ENCODE measurements around the gene CFTR.
"Not testable (repeated sequence)": the region's sequence is repeated elsewhere in the genome, so short reads cannot be mapped to it uniquely, and the experiment has no call there.

The CFTR gene

GRCh38 chr7:117495308-117495707 lies 15.5 kb downstream of the CFTR start:
- DNase-seq (no peak), ATAC-seq (no peak)

DNA sequence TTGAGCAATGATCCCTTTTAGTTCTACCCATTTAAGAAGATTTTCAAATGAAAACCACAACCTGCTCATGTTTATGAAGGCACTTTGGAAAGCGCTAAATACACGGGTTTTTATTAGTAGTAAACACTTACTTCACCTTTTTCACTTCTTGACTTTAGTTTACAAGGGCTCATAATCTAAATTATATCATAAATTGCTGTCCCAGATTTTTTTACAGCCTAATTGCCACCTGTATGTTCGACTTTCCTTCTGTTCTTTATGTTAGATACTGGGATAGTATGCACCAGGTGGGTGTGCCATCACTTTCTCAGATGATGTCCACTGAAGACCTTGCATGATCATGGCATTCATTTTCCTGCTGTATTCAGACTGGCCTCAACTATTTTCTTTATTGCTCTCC lies 22.5 kb downstream of the CFTR start:
- ATAC-seq (no peak), DNase-seq (no peak)

DNA sequence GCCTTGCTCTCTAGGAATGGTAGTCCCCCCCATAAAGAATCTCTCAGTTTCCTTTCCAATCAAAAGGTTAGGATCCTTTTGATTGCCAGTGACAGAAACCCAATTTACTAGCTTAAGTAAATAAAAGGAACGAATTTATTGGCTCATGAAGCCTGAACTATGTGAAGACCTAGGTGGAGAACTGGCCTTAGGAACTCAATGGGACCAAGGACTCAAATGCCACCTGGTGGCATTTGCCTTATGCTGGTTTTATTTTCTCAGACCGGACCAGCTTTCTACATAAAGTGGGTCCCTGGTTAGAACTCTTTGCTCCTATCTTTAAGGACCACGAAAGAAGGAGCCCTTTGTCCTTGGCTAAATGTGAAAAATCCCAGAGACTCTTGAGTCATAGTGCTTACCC lies 25.4 kb downstream of the CFTR start:
- ATAC-seq (no peak), DNase-seq (no peak)

DNA sequence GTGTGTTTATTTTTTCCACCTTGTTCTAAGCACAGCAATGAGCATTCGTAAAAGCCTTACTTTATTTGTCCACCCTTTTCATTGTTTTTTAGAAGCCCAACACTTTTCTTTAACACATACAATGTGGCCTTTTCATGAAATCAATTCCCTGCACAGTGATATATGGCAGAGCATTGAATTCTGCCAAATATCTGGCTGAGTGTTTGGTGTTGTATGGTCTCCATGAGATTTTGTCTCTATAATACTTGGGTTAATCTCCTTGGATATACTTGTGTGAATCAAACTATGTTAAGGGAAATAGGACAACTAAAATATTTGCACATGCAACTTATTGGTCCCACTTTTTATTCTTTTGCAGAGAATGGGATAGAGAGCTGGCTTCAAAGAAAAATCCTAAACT lies 28.9 kb downstream of the CFTR start:
- no peak for ATAC-seq
- no peak for DNase-seq

- DNase-seq, result not testable (repeated sequence)
Observed at GRCh38 chr7:117517194-117517593, 37.4 kb downstream of the CFTR start.

GRCh38 chr7:117530390-117530789 lies 50.6 kb downstream of the CFTR start:
- DNase-seq (no peak), ATAC-seq (no peak)

More at GRCh38 chr7:117517194-117517593, 37.4 kb downstream of the CFTR start:
- not testable (repeated sequence) for ATAC-seq

DNA sequence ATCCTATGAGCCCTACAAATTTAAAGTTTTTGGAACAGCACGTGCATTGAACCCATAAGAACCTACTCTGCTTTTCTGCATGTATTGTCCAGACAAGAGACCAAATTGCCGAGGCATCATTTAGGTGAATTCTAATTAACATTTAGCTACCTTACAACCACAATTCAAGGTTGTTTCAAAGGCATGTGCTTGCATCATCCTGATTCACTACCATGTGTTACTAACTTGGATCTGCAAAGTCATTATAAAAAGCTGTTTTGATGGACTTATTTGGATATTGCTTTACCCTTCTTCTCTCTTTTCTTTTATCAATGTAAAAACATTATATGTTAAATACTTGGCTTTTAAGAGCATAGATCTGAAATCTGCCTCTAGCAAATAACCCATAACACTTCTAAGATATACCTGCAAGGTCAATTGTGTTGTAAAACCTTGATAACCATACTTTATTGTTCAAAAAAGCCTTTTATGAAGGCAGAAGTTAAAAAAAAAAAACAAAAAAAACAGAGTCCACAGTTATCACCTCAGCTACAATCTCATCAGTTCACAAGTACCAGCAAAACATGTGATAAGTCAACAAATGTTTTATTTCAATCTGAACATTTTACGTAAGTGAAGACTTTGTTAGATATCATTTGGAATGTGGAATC lies 51.9 kb downstream of the CFTR start:
- DNase-seq (no peak), ATAC-seq (no peak)

DNA sequence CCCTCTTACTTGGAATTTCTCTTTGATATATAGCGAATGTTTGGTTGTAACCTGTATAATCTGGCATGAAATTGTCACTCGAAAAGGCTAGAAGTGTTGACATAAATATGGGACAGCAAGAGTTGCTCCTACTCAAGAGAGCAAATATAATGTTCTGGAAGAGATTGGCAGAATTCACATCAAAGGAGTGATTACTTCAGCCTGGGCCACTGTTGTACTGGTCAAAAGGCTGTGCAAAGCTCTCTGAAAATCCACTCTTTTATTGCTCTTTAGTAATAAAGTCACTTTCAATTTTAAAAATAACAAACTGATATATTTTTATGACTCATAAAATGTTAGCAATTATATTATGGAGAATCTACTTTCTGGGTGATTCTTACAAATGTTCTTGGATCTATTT lies 58.2 kb downstream of the CFTR start:
- ATAC-seq (no peak), DNase-seq (no peak)

GRCh38 chr7:117544061-117544460 lies 64.2 kb downstream of the CFTR start:
- DNase-seq, result no peak
- ATAC-seq, result no peak

GRCh38 chr7:117548035-117548434 lies 68.2 kb downstream of the CFTR start:
- no peak for ATAC-seq
- no peak for DNase-seq

DNA sequence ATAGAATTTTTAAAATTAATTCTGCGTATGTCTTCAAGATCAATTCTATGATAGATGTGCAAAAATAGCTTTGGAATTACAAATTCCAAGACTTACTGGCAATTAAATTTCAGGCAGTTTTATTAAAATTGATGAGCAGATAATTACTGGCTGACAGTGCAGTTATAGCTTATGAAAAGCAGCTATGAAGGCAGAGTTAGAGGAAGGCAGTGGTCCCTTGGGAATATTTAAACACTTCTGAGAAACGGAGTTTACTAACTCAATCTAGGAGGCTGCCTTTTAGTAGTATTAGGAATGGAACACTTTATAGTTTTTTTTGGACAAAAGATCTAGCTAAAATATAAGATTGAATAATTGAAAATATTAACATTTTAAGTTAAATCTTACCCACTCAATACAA lies 70.8 kb downstream of the CFTR start:
- no peak for ATAC-seq
- no peak for DNase-seq

- DNase-seq (no peak), ATAC-seq (no peak)
Observed at GRCh38 chr7:117552660-117553059, 72.8 kb downstream of the CFTR start.

DNA sequence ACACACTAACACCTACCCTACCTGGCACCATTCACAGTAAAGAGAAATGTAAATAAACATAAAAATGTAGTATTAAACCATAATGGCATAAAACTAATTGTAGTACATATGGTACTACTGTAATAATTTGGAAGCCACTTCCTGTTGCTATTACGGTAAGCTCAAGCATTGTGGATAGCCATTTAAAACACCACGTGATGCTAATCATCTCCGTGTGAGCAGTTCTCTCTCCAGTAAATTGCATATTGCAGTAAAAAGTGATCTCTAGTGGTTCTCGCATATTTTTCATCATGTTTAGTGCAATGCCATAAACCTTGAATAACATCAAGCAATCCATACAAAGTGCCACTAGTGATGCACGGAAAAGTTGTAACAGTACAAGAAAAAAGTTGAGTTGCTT lies 75.4 kb downstream of the CFTR start:
- DNase-seq, result no peak
- no peak for ATAC-seq

DNA sequence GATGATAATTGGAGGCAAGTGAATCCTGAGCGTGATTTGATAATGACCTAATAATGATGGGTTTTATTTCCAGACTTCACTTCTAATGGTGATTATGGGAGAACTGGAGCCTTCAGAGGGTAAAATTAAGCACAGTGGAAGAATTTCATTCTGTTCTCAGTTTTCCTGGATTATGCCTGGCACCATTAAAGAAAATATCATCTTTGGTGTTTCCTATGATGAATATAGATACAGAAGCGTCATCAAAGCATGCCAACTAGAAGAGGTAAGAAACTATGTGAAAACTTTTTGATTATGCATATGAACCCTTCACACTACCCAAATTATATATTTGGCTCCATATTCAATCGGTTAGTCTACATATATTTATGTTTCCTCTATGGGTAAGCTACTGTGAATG lies 79.6 kb downstream of the CFTR start:
- ATAC-seq (no peak), DNase-seq (no peak)

GRCh38 chr7:117560030-117560429 lies 80.2 kb downstream of the CFTR start:
- ATAC-seq, result no peak
- DNase-seq, result no peak

DNA sequence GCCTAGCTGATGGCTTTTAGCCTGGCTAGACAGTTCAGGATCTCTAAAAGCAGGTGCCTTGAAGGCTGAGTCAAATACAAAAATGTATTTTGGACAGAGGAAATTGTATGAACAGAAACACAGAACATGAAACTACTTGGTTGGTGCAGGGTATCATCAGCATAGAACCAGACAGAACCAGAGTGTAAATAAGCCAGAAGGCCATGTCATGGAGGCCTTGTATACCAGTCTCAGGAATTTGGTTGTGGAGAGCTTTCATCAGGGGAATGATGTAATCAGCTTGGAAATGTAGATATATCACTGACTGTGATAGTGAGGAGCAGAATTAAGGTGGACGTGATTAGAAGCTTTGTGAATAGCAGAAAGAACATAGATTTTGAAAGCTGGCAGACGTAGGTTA lies 82.9 kb downstream of the CFTR start:
- ATAC-seq, result no peak

DNA sequence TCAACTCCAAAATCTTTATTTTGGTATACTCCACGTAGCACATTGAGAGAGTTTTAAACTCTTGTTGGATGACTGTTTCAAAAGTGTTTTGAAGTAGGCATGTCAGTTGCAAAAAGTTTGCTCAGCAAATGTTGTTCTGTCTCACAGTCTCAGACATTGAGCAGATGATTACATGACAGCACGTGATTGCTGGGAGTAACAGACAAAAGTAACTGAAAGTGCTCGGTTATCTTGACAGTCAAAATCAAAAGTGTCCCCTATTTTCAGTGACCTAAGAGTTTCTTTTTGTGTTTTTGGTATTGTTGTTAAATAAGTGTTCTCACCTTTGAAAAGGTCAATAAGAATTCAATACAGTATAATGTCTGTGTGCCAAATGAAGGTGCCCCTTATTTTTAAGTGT lies 84.3 kb downstream of the CFTR start:
- DNase-seq (no peak), ATAC-seq (no peak)

More for the DNA sequence above, 82.9 kb downstream of the CFTR start:
- no peak for DNase-seq

DNA sequence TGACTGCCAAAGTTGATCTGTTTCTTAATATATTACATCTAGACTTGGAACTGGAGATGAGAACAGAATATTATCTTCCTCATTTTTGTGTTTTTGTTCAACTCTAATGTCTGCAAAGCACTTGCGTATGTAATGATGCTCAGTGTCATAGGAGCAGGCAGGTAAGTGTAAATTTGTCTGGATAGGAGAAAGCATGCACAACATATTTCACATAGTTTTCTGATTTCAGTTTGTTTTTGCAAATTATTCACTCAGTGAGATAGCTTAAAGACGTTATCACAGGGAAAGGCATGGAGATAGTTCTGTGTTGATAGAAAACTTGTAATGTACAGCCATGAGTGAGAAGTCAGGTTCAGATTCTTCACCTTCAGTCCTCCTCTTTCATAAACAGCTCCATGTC lies 84.8 kb downstream of the CFTR start:
- ATAC-seq (no peak), DNase-seq (no peak)

GRCh38 chr7:117565226-117565625 lies 85.4 kb downstream of the CFTR start:
- ATAC-seq, result no peak
- DNase-seq, result no peak

DNA sequence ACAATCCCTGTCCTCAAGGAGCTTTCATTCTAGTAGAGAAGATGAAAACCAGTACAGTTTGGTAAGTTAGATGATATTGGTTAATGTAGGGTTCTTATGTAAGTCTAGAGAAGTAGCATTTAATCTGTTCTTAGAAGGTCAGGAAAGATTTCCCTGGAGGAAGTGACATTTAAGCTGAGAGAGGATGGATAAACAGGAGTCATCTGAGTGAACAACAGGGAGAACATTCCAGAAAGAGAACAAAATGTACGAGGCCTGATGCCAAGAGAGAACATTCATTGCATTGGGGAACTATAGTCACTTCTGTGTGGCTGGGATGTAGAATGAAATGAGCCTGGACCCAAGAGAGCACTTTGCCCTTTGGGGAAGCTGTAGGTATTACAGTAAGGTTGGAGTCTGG lies 88.0 kb downstream of the CFTR start:
- DNase-seq (no peak), ATAC-seq (no peak)

- ATAC-seq, result no peak
- no peak for DNase-seq
Observed at GRCh38 chr7:117572856-117573620, 93.2 kb downstream of the CFTR start.

DNA sequence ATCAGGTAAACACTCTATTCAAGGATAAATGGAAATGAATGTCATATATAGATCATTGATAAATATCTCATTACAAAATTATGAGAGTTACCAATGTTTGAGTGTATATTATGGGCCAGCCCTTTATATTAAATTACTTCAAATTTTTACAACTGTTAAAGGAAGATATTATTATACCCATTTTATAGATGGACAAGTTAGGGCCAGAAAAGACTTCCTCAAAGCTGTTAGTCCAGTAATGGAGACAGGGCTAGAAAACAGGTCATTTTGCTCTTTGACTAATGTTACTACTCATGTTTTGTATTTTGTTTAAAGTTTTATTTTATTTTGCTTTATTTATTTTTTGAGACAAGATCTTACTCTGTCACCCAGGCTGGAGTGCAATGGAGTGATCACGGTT lies 101.6 kb downstream of the CFTR start:
- ATAC-seq, result no peak
- DNase-seq, result no peak

DNA sequence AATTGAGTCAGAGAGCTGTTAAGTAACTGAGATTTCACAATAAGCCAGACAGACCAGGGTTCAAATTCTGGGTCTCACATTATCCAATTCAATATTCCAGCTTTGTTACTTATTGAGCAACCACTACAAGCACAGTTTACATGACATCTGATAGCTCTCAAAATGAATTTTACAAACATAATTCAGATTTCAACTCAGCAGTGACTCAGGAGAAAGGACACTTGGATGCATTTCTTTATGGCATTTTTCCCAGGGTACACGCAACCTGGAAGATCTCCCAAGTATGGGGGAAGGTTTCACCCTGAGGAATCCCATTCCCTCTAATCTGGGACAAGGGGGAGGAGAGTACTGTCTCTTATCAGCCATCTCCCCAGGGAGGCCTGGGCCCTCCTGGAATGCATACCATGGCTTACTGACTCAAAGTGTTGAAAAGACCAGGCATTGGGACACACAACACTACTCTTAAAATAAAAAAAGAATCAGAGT lies 102.4 kb downstream of the CFTR start:
- no peak for ATAC-seq

DNA sequence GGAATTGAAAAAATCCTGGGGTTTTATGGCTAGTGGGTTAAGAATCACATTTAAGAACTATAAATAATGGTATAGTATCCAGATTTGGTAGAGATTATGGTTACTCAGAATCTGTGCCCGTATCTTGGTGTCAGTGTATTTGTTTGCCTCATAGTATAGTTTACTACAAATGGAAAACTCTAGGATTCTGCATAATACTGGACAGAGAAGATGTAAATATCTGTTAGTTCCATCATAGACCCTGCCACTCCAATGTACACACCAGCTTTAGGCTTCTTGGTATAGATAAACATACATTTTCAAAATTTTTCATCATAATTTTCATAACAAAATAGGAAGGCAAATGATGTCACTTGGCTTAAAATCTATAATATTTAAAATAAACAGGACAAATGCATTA lies 108.1 kb downstream of the CFTR start:
- DNase-seq (no peak), ATAC-seq (no peak)

More for the DNA sequence above, 102.4 kb downstream of the CFTR start:
- no peak for DNase-seq
